NCI-H1105 treated with DMSO at 0.1 percent for 48 hours (cell line): ENCODE results near the gene SPOP.

Experiments
- DNase-seq: peaks from one replicate; lab custom pipeline; 2025; lab: John Stamatoyannopoulos, UW

The SPOP gene

GRCh38 chr17:49583889-49584288, 94.0 kb downstream of the SPOP start:
- no peak for DNase-seq

GRCh38 chr17:49583226-49583625, 94.7 kb downstream of the SPOP start:
- no peak for DNase-seq

- DNase-seq: no peak
Measured at GRCh38 chr17:49582789-49583188, 95.1 kb downstream of the SPOP start.

GRCh38 chr17:49582055-49582722, 95.7 kb downstream of the SPOP start:
- no peak for DNase-seq

- no peak for DNase-seq
Measured at GRCh38 chr17:49581648-49581998, 96.3 kb downstream of the SPOP start.

GRCh38 chr17:49580981-49581647, 96.8 kb downstream of the SPOP start:
- no peak for DNase-seq

GRCh38 chr17:49580055-49580721, 97.7 kb downstream of the SPOP start:
- no peak for DNase-seq

- no peak for DNase-seq
Measured at GRCh38 chr17:49579522-49579921, 98.4 kb downstream of the SPOP start.

- no peak for DNase-seq
Measured at GRCh38 chr17:49578952-49579500, 98.9 kb downstream of the SPOP start.

- DNase-seq: no peak
Measured at GRCh38 chr17:49578414-49578813, 99.5 kb downstream of the SPOP start.

GRCh38 chr17:49577963-49578362, 99.9 kb downstream of the SPOP start:
- DNase-seq: no peak

- no peak for DNase-seq
Measured at GRCh38 chr17:49577650-49577934, 100.3 kb downstream of the SPOP start.

GRCh38 chr17:49576917-49577649, 100.8 kb downstream of the SPOP start:
- no peak for DNase-seq

GRCh38 chr17:49576088-49576916, 101.6 kb downstream of the SPOP start:
- DNase-seq: peak; percentile 25

GRCh38 chr17:49575679-49576087, 102.2 kb downstream of the SPOP start, which contains the start of gene NXPH3:
Gene NXPH3, plus strand, starts transcription at chr17:49575871. Its CDS starts 349 bp downstream, at chr17:49576220.
- peak; percentile 46 for DNase-seq

GRCh38 chr17:49574945-49575678, 102.8 kb downstream of the SPOP start:
- DNase-seq: no peak

GRCh38 chr17:49574323-49574781, 103.5 kb downstream of the SPOP start:
- no peak for DNase-seq

GRCh38 chr17:49573510-49574322, 104.2 kb downstream of the SPOP start:
- no peak for DNase-seq

GRCh38 chr17:49572806-49573420, 105.0 kb downstream of the SPOP start:
- no peak for DNase-seq
